Measurements from ENCODE around the gene VSIR. TPM values are rescaled to one million over a fixed set of nuclear protein-coding genes. Genes with fewer than 3 reads are reported as not detected.

The VSIR gene
- total RNA-seq, 1 experiment from 2014 or later, result 18.5 TPM

DNA sequence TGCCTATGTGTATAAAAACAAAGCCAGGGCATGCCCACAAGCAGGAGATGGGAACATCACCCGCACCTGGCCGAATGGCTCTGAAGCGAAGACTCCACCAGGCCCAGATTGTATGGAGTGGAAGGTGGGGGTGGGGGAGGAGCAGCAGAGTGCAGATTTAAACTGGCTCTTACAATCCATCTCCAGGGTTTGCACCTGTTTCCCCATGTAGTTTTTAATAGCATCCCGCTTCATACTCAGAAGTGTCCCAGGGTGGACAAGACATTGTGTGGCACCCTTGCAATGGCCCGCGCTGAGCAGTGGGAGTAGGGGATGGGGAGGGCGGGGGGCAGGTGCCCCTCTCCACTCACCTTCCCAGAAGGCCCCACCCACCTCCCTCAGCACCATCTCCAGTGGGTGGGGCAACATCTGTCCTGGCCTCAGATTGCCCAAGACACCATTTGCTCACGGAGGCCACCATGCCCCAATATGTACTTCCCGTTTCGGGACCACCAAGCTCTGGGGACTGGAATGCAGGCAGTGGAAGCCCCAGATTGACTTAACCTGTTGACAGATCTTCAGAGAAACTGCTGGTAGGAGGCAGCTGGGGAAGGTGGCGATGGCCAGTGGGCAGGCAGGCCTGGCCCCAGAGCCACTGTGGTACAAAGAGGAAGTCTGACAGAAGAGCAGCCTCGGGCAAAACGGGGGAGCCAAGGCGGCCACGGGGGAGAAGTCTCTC, 23.0 kb downstream of the VSIR start:
- H3K4me2 ChIP-seq (ENCODE audit: low read length), result no peak overlapping the region
- H3K79me2 ChIP-seq (ENCODE audit: insufficient read depth, low read length), result no peaks in the 10 kb centered on the region
- H3K27me3 ChIP-seq (ENCODE audit: insufficient read depth, low read length), result no peaks in the 10 kb centered on the region
- H3K27ac ChIP-seq (ENCODE audit: low read depth, low read length), result no peak overlapping the region
- BruUV-seq (replicated peaks), result no TSS peak
- H2AFZ ChIP-seq (ENCODE audit: low read depth, low read length, poor library complexity, severe bottlenecking), result no peak overlapping the region
- RAD21 ChIA-PET (ENCODE audit: low non-redundant PET in 1 of 2, low total read pairs in 2 of 2, uncharacterized antibody in 2 of 2, unreplicated experiment in 2 of 2), result no interaction called here
- intact Hi-C loops (cut with micrococcal nuclease), result no loop called here
- POLR2A ChIA-PET, result interaction anchor here (1.0 kb wide), 1 partner anchor 17 kb away, joined by 3 read pairs; no protein-coding TSS in a partner anchor
- no peak for DNase-seq (ENCODE audit: low read depth, low spot score)
- no peaks in the 10 kb centered on the region for H3K9me3 ChIP-seq (ENCODE audit: control insufficient read depth in 1 of 2, insufficient read depth in 1 of 2, low read depth in 1 of 2, low read length in 2 of 2)
- no peaks in the 10 kb centered on the region for H3K36me3 ChIP-seq (ENCODE audit: control insufficient read depth in 1 of 2, insufficient read depth in 2 of 2, low read length in 2 of 2)
- TF ChIP-seq POLR2AphosphoS5 (IDR thresholded peaks at IDR 0.05; ENCODE audit: low read depth, low read length) (no peak), ZFX (IDR thresholded peaks at IDR 0.05) (no peak), EGR1 (IDR thresholded peaks at IDR 0.05; ENCODE audit: low read depth) (no peak), SIN3A (IDR thresholded peaks at IDR 0.05; ENCODE audit: low read depth) (no peak), CBX3 (IDR thresholded peaks at IDR 0.05; ENCODE audit: low read depth) (no peak), JUND (IDR thresholded peaks at IDR 0.05) (no peak), FOSL1 (IDR thresholded peaks at IDR 0.05; ENCODE audit: low read depth) (no peak), SRF (IDR thresholded peaks at IDR 0.05; ENCODE audit: low read depth) (no peak), YY1 (IDR thresholded peaks at IDR 0.05; ENCODE audit: extremely low read depth, insufficient replicate concordance, low read depth, low read length) (no peak), ZNF274 (IDR thresholded peaks at IDR 0.05; ENCODE audit: low read depth, low read length) (no peak), CEBPB (IDR thresholded peaks at IDR 0.05; ENCODE audit: low read depth) (no peak), SP1 (IDR thresholded peaks at IDR 0.05; ENCODE audit: low read depth) (no peak), POLR2A (IDR thresholded peaks at IDR 0.05; ENCODE audit: borderline replicate concordance, extremely low read depth, insufficient read depth, insufficient read length) (no peak), TCF7L2 (IDR thresholded peaks at IDR 0.05; ENCODE audit: borderline replicate concordance, extremely low read depth, insufficient read depth, insufficient read length) (no peak)
- TF ChIP-seq, protein P1, sequence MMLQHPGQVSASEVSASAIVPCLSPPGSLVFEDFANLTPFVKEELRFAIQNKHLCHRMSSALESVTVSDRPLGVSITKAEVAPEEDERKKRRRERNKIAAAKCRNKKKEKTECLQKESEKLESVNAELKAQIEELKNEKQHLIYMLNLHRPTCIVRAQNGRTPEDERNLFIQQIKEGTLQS (IDR thresholded peaks at IDR 0.05), result no peak
- TF ChIP-seq, protein P2, sequence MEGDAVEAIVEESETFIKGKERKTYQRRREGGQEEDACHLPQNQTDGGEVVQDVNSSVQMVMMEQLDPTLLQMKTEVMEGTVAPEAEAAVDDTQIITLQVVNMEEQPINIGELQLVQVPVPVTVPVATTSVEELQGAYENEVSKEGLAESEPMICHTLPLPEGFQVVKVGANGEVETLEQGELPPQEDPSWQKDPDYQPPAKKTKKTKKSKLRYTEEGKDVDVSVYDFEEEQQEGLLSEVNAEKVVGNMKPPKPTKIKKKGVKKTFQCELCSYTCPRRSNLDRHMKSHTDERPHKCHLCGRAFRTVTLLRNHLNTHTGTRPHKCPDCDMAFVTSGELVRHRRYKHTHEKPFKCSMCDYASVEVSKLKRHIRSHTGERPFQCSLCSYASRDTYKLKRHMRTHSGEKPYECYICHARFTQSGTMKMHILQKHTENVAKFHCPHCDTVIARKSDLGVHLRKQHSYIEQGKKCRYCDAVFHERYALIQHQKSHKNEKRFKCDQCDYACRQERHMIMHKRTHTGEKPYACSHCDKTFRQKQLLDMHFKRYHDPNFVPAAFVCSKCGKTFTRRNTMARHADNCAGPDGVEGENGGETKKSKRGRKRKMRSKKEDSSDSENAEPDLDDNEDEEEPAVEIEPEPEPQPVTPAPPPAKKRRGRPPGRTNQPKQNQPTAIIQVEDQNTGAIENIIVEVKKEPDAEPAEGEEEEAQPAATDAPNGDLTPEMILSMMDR (IDR thresholded peaks at IDR 0.05 in 2 of 3, conservative IDR thresholded peaks at IDR 0.05 in 1 of 3; ENCODE audit: borderline replicate concordance in 1 of 3, insufficient read depth in 1 of 3, low read depth in 2 of 3, low read length in 2 of 3), result no peak
- TF ChIP-seq, protein P3, sequence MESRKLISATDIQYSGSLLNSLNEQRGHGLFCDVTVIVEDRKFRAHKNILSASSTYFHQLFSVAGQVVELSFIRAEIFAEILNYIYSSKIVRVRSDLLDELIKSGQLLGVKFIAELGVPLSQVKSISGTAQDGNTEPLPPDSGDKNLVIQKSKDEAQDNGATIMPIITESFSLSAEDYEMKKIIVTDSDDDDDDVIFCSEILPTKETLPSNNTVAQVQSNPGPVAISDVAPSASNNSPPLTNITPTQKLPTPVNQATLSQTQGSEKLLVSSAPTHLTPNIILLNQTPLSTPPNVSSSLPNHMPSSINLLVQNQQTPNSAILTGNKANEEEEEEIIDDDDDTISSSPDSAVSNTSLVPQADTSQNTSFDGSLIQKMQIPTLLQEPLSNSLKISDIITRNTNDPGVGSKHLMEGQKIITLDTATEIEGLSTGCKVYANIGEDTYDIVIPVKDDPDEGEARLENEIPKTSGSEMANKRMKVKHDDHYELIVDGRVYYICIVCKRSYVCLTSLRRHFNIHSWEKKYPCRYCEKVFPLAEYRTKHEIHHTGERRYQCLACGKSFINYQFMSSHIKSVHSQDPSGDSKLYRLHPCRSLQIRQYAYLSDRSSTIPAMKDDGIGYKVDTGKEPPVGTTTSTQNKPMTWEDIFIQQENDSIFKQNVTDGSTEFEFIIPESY (IDR thresholded peaks at IDR 0.05; ENCODE audit: extremely low read depth, insufficient replicate concordance, low read length), result no peak
- CTCF ChIA-PET, result interaction anchor here (0.6 kb wide), 1 partner anchor 534 kb away, joined by 5 read pairs; no protein-coding TSS in a partner anchor
- peaks cover 5% of the 10 kb centered on the region in 2 experiments; a peak in 2 of 4 replicates for H3K4me1 ChIP-seq (ENCODE audit: control insufficient read depth in 1 of 2, insufficient read depth in 2 of 2, low read length in 2 of 2)
- ATAC-seq, result no peak
- no peak overlapping the region for H3K9ac ChIP-seq (ENCODE audit: low read length)
- H3K9me2 ChIP-seq (ENCODE audit: insufficient read depth), result no peaks in the 10 kb centered on the region
- no peaks in the 10 kb centered on the region for H4K20me1 ChIP-seq (ENCODE audit: insufficient read depth)
- no peak overlapping the region for H3K4me3 ChIP-seq (replicated peaks in 1 of 2; ENCODE audit: low read depth in 1 of 2, low read length in 2 of 2)

Measured in HCT116 (cell line).